HCT116 (cell line): ENCODE data around the gene OBSCN.

Experiments used
- CEBPB ChIP-seq: IDR thresholded peaks from 2 replicates; pipeline ENCODE4 v1.6.1; 2012; ENCODE audit warnings: low read depth
- EZH2 ChIP-seq: fragments of 200-600 bp; sonication (generic); IDR thresholded peaks from 2 replicates; pipeline ENCODE4 v1.6.1; 2017; ENCODE audit warnings: antibody characterized with exemption, mixed run types
- EZH2phosphoT487 ChIP-seq: fragments of 200-600 bp; IDR thresholded peaks from 2 replicates; pipeline ENCODE4 v1.6.1; 2018; ENCODE audit warnings: antibody characterized with exemption, borderline replicate concordance
- POLR2A ChIP-seq: IDR thresholded peaks from 2 replicates; pipeline ENCODE4 v1.7.0; 2011; ENCODE audit warnings: borderline replicate concordance; ENCODE audit not compliant: insufficient read depth, insufficient read length; ENCODE audit errors: extremely low read depth
- POLR2AphosphoS5 ChIP-seq: IDR thresholded peaks from 2 replicates; pipeline ENCODE4 v1.6.1; 2011; ENCODE audit warnings: mild to moderate bottlenecking, low read depth, low read length, moderate library complexity
- YY1 ChIP-seq: IDR thresholded peaks from 2 replicates; pipeline ENCODE4 v1.6.1; 2011; ENCODE audit warnings: low read length, low read depth, moderate library complexity, mild to moderate bottlenecking; ENCODE audit not compliant: insufficient replicate concordance; ENCODE audit errors: extremely low read depth
- ZNF274 ChIP-seq: fragments of 200-500 bp; sonication (Bioruptor generic); IDR thresholded peaks from 2 replicates; pipeline ENCODE4 v1.6.1; 2014; ENCODE audit warnings: mild to moderate bottlenecking, low read depth, low read length, inconsistent platforms
- TF ChIP-seq, protein P1 (sequence below): IDR thresholded peaks from 2 replicates; pipeline ENCODE4 v1.6.1; 2012
- TF ChIP-seq, protein P2 (sequence below), 3 experiments: fragments of 200-600 bp in 1 of 3; sonication (generic) in 1 of 3; IDR thresholded peaks in 2 of 3; conservative IDR thresholded peaks in 1 of 3; 2 replicates each; pipeline ENCODE4 v1.5.1; 2012 to 2017; ENCODE audit warnings: low read depth in 2 of 3, low read length in 2 of 3, antibody characterized with exemption in 1 of 3, borderline replicate concordance in 1 of 3, control low read depth in 1 of 3, mild to moderate bottlenecking in 1 of 3, mixed read lengths in 1 of 3, mixed run types in 1 of 3, moderate library complexity in 1 of 3; ENCODE audit not compliant: insufficient read depth in 1 of 3
- TF ChIP-seq, protein P3 (sequence below): IDR thresholded peaks from 2 replicates; pipeline ENCODE4 v1.6.1; 2012; ENCODE audit warnings: low read depth

DNA sequence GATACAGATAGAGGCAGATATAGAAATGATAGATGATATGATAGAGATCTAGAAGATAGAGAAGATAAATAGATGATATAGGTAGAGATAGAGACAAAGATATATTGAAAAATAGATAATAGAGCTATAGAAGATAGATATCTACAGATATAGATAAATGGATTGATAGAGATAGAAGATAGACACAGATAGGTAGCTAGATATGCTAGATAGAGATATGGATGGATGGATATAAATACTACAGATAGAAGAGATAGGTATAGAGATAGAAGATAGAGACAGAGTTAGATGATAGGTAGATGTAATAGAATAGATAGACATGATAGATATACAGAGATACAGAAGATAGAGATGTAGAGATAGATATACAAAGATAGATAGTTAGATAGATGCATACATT lies 177.4 kb downstream of the OBSCN start:
- TF ChIP-seq, protein P1, sequence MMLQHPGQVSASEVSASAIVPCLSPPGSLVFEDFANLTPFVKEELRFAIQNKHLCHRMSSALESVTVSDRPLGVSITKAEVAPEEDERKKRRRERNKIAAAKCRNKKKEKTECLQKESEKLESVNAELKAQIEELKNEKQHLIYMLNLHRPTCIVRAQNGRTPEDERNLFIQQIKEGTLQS = no peak
- TF ChIP-seq, protein P2, sequence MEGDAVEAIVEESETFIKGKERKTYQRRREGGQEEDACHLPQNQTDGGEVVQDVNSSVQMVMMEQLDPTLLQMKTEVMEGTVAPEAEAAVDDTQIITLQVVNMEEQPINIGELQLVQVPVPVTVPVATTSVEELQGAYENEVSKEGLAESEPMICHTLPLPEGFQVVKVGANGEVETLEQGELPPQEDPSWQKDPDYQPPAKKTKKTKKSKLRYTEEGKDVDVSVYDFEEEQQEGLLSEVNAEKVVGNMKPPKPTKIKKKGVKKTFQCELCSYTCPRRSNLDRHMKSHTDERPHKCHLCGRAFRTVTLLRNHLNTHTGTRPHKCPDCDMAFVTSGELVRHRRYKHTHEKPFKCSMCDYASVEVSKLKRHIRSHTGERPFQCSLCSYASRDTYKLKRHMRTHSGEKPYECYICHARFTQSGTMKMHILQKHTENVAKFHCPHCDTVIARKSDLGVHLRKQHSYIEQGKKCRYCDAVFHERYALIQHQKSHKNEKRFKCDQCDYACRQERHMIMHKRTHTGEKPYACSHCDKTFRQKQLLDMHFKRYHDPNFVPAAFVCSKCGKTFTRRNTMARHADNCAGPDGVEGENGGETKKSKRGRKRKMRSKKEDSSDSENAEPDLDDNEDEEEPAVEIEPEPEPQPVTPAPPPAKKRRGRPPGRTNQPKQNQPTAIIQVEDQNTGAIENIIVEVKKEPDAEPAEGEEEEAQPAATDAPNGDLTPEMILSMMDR (IDR thresholded peaks at IDR 0.05 in 2 of 3, conservative IDR thresholded peaks at IDR 0.05 in 1 of 3; ENCODE audit: borderline replicate concordance in 1 of 3, insufficient read depth in 1 of 3, low read depth in 2 of 3, low read length in 2 of 3) = no peak
- no peak for TF ChIP-seq YY1
- no peak for TF ChIP-seq POLR2AphosphoS5
- no peak for TF ChIP-seq EZH2
- TF ChIP-seq POLR2A = no peak
- no peak for TF ChIP-seq ZNF274
- TF ChIP-seq, protein P3, sequence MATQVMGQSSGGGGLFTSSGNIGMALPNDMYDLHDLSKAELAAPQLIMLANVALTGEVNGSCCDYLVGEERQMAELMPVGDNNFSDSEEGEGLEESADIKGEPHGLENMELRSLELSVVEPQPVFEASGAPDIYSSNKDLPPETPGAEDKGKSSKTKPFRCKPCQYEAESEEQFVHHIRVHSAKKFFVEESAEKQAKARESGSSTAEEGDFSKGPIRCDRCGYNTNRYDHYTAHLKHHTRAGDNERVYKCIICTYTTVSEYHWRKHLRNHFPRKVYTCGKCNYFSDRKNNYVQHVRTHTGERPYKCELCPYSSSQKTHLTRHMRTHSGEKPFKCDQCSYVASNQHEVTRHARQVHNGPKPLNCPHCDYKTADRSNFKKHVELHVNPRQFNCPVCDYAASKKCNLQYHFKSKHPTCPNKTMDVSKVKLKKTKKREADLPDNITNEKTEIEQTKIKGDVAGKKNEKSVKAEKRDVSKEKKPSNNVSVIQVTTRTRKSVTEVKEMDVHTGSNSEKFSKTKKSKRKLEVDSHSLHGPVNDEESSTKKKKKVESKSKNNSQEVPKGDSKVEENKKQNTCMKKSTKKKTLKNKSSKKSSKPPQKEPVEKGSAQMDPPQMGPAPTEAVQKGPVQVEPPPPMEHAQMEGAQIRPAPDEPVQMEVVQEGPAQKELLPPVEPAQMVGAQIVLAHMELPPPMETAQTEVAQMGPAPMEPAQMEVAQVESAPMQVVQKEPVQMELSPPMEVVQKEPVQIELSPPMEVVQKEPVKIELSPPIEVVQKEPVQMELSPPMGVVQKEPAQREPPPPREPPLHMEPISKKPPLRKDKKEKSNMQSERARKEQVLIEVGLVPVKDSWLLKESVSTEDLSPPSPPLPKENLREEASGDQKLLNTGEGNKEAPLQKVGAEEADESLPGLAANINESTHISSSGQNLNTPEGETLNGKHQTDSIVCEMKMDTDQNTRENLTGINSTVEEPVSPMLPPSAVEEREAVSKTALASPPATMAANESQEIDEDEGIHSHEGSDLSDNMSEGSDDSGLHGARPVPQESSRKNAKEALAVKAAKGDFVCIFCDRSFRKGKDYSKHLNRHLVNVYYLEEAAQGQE = no peak
- no peak for TF ChIP-seq EZH2phosphoT487
- TF ChIP-seq CEBPB = no peak
